ENCODE data around the gene CEACAM1. TPM values are rescaled to one million over a fixed set of nuclear protein-coding genes. Genes with fewer than 3 reads are reported as not detected.

CEACAM1 gene
- total RNA-seq, 1 experiment from 2014 or later = 0.95 TPM

GRCh38 chr19:42548552-42548951 is 20.3 kb upstream of the CEACAM1 start:
- no peak overlapping the region for H3K4me2 ChIP-seq (ENCODE audit: low read length)
- no peaks in the 10 kb centered on the region for H3K9me3 ChIP-seq (ENCODE audit: low read length)
- ChIA-PET CTCF (no interaction called here), POLR2A (ENCODE audit: unreplicated experiment) (no interaction called here)
- no TSS peak for BruUV-seq (replicated peaks)
- H3K36me3 ChIP-seq (ENCODE audit: low read depth, low read length) = no peaks in the 10 kb centered on the region
- H3K4me3 ChIP-seq (ENCODE audit: low read length) = no peak overlapping the region
- no peak for DNase-seq
- H4K20me1 ChIP-seq (ENCODE audit: low read length) = no peaks in the 10 kb centered on the region
- H3K9me2 ChIP-seq (replicated peaks; ENCODE audit: low read length) = no peaks in the 10 kb centered on the region
- no peak overlapping the region for H3K27ac ChIP-seq (ENCODE audit: low read length)
- H2AFZ ChIP-seq (ENCODE audit: low read length) = no peak overlapping the region
- no peaks in the 10 kb centered on the region for H3K79me2 ChIP-seq (ENCODE audit: low read length)
- H3F3A ChIP-seq (ENCODE audit: low read length, unreplicated experiment) = no peaks in the 10 kb centered on the region
- no peak overlapping the region for H3K9ac ChIP-seq (ENCODE audit: low read length)
- intact Hi-C loops (cut with micrococcal nuclease) = no loop called here
- no peak for TF ChIP-seq CTCF (conservative IDR thresholded peaks at IDR 0.05; ENCODE audit: low read depth, low read length)
- TF ChIP-seq EZH2phosphoT487 (IDR thresholded peaks at IDR 0.05; ENCODE audit: borderline replicate concordance, low read length) = no peak
- TF ChIP-seq EZH2 (IDR thresholded peaks at IDR 0.05; ENCODE audit: low read length, unreplicated experiment) = no peak
- no peak for ATAC-seq
- H3K4me1 ChIP-seq (ENCODE audit: insufficient read depth, low read length) = peaks cover 8% of the 10 kb centered on the region; the same call in 1 of the 2 replicates
- no peaks in the 10 kb centered on the region for H3K27me3 ChIP-seq (ENCODE audit: low read length)

GRCh38 chr19:42547929-42548328 is 19.6 kb upstream of the CEACAM1 start:
- Histone ChIP-seq H3K4me2 (ENCODE audit: low read length) (no peak overlapping the region), H3K27ac (ENCODE audit: low read length) (no peak overlapping the region), H4K20me1 (ENCODE audit: low read length) (no peaks in the 10 kb centered on the region), H3K9me3 (ENCODE audit: low read length) (no peaks in the 10 kb centered on the region), H3K9ac (ENCODE audit: low read length) (no peak overlapping the region), H3K9me2 (replicated peaks; ENCODE audit: low read length) (no peaks in the 10 kb centered on the region), H3K79me2 (ENCODE audit: low read length) (no peaks in the 10 kb centered on the region), H3K4me1 (ENCODE audit: insufficient read depth, low read length) (peaks cover 11% of the 10 kb centered on the region; the same call in 1 of the 2 replicates), H3F3A (ENCODE audit: low read length, unreplicated experiment) (no peaks in the 10 kb centered on the region), H3K36me3 (ENCODE audit: low read depth, low read length) (no peaks in the 10 kb centered on the region), H2AFZ (ENCODE audit: low read length) (no peak overlapping the region), H3K4me3 (ENCODE audit: low read length) (no peak overlapping the region), H3K27me3 (ENCODE audit: low read length) (no peaks in the 10 kb centered on the region)
- DNase-seq (no peak), ATAC-seq (no peak)
- TF ChIP-seq EZH2phosphoT487 (IDR thresholded peaks at IDR 0.05; ENCODE audit: borderline replicate concordance, low read length) = no peak
- no peak for TF ChIP-seq EZH2 (IDR thresholded peaks at IDR 0.05; ENCODE audit: low read length, unreplicated experiment)
- TF ChIP-seq CTCF (conservative IDR thresholded peaks at IDR 0.05; ENCODE audit: low read depth, low read length) = no peak
- intact Hi-C loops (cut with micrococcal nuclease) = no loop called here
- no TSS peak for BruUV-seq (replicated peaks)
- POLR2A ChIA-PET (ENCODE audit: unreplicated experiment) = no interaction called here
- CTCF ChIA-PET = no interaction called here

- BruUV-seq (replicated peaks) = no TSS peak
- CTCF ChIA-PET = no interaction called here
Observed at GRCh38 chr19:42546831-42547500, 18.7 kb upstream of the CEACAM1 start.

More at GRCh38 chr19:42546831-42547500, 18.7 kb upstream of the CEACAM1 start:
- no peak overlapping the region for H2AFZ ChIP-seq (ENCODE audit: low read length)
- H3K9me3 ChIP-seq (ENCODE audit: low read length) = no peaks in the 10 kb centered on the region
- no peaks in the 10 kb centered on the region for H3F3A ChIP-seq (ENCODE audit: low read length, unreplicated experiment)
- POLR2A ChIA-PET (ENCODE audit: unreplicated experiment) = no interaction called here
- H3K79me2 ChIP-seq (ENCODE audit: low read length) = no peaks in the 10 kb centered on the region
- no peaks in the 10 kb centered on the region for H3K27me3 ChIP-seq (ENCODE audit: low read length)
- H4K20me1 ChIP-seq (ENCODE audit: low read length) = no peaks in the 10 kb centered on the region
- ATAC-seq = no peak
- H3K36me3 ChIP-seq (ENCODE audit: low read depth, low read length) = no peaks in the 10 kb centered on the region
- DNase-seq = no peak
- H3K9me2 ChIP-seq (replicated peaks; ENCODE audit: low read length) = no peaks in the 10 kb centered on the region
- no peak overlapping the region for H3K27ac ChIP-seq (ENCODE audit: low read length)
- H3K4me3 ChIP-seq (ENCODE audit: low read length) = no peak overlapping the region
- H3K4me1 ChIP-seq (ENCODE audit: insufficient read depth, low read length) = peaks cover 11% of the 10 kb centered on the region; the same call in 1 of the 2 replicates
- no peak overlapping the region for H3K9ac ChIP-seq (ENCODE audit: low read length)
- intact Hi-C loops (cut with micrococcal nuclease) = no loop called here
- TF ChIP-seq CTCF (conservative IDR thresholded peaks at IDR 0.05; ENCODE audit: low read depth, low read length) = no peak
- no peak for TF ChIP-seq EZH2phosphoT487 (IDR thresholded peaks at IDR 0.05; ENCODE audit: borderline replicate concordance, low read length)
- no peak for TF ChIP-seq EZH2 (IDR thresholded peaks at IDR 0.05; ENCODE audit: low read length, unreplicated experiment)
- H3K4me2 ChIP-seq (ENCODE audit: low read length) = no peak overlapping the region
